Tibial nerve (tissue), 4 donors: Measurements from ENCODE around the gene AUTS2. TPM values are rescaled to one million over a fixed set of nuclear protein-coding genes. Genes with fewer than 3 reads are reported as not detected.

ENCODE experiments used
- DNase-seq, 2 donors: peaks; one replicate each; pipeline ENCODE4 v3.0.0-alpha.2; 2019; ENCODE audit warnings: low spot score in 2 of 2
- H3K27ac ChIP-seq, 4 donors: fragments of 200-600 bp; sonication (generic) in 3 of 4; one replicate each; pipeline ENCODE4 v1.5.1; 2017 to 2019; ENCODE audit warnings: mild to moderate bottlenecking in 1 of 4
- H3K27me3 ChIP-seq, 2 donors: fragments of 200-600 bp; sonication (generic) in 1 of 2; one replicate each; pipeline versions ENCODE4 v1.5.1 to v1.6.0; 2017 to 2019
- H3K36me3 ChIP-seq, 3 donors: fragments of 200-600 bp; sonication (generic); one replicate each; pipeline ENCODE4 v1.5.1; 2018 to 2019
- H3K4me1 ChIP-seq, 4 donors: fragments of 200-600 bp; sonication (generic) in 3 of 4; one replicate each; pipeline ENCODE4 v1.5.1; 2017 to 2019
- H3K4me3 ChIP-seq, 4 donors: fragments of 200-600 bp; sonication (generic) in 3 of 4; one replicate each; pipeline ENCODE4 v1.5.1; 2017 to 2019; ENCODE audit warnings: mild to moderate bottlenecking in 1 of 4, moderate library complexity in 1 of 4
- H3K9me3 ChIP-seq, 4 donors: fragments of 200-600 bp; sonication (generic) in 3 of 4; one replicate each; pipeline ENCODE4 v1.5.1; 2017 to 2019
- CTCF ChIP-seq, 5 experiments: fragments of 200-600 bp in 3 of 5; fragments of 450-650 bp in 2 of 5; sonication (generic) in 3 of 5; IDR thresholded peaks; one replicate each; pipeline ENCODE4 v1.5.1; 2016 to 2019; ENCODE audit warnings: antibody characterized with exemption in 5 of 5, mild to moderate bottlenecking in 3 of 5, moderate library complexity in 2 of 5
- EP300 ChIP-seq, 2 donors: sonication (generic); formaldehyde crosslinking; IDR thresholded peaks; one replicate each; pipeline ENCODE4 v1.6.1; 2017; ENCODE audit warnings: antibody characterized with exemption in 2 of 2, mild to moderate bottlenecking in 1 of 2
- POLR2A ChIP-seq, 2 donors: fragments of 450-650 bp; IDR thresholded peaks; one replicate each; pipeline ENCODE4 v1.6.1; 2017; ENCODE audit warnings: antibody characterized with exemption in 2 of 2, mild to moderate bottlenecking in 2 of 2, moderate library complexity in 2 of 2
- WGBS, 2 donors: methylation state at CpG; one replicate each; pipeline ENCODE4 v1.1.5; 2018; 5-methylcytosine and 5-hydroxymethylcytosine counted together
- total RNA-seq, 4 donors: library from RNA; depleted of rRNA; stranded (reverse); fragments of >200 nt; gene quantifications; one replicate each; pipeline ENCODE4 v1.1.0, GENCODE V29; 2016

Gene AUTS2
- total RNA-seq, 4 donors from 2014 or later: 56.6 to 87.9 (median 71.6) TPM

GRCh38 chr7:69665369-69665768 lies 67.1 kb downstream of the AUTS2 start:
- peaks cover 0 to 18% (median 3%) of the 10 kb centered on the region in 4 donors for H3K4me1 ChIP-seq
- no peaks in the 10 kb centered on the region for H3K27me3 ChIP-seq
- no peak overlapping the region for H3K27ac ChIP-seq
- H3K4me3 ChIP-seq: no peak overlapping the region
- H3K36me3 ChIP-seq: no peaks in the 10 kb centered on the region
- WGBS, 2 donors: 68 to 74% methylated on average over 2 of the region's 2 CpGs
- TF ChIP-seq EP300 (IDR thresholded peaks at IDR 0.05) (no peak), POLR2A (IDR thresholded peaks at IDR 0.05) (no peak), CTCF (IDR thresholded peaks at IDR 0.05) (no peak)
- DNase-seq: no peak
- H3K9me3 ChIP-seq: no peaks in the 10 kb centered on the region

GRCh38 chr7:69668339-69668870 lies 70.1 kb downstream of the AUTS2 start:
- H3K27me3 ChIP-seq: no peaks in the 10 kb centered on the region
- no peak for TF ChIP-seq CTCF (IDR thresholded peaks at IDR 0.05)
- no peak for TF ChIP-seq POLR2A (IDR thresholded peaks at IDR 0.05)
- TF ChIP-seq EP300 (IDR thresholded peaks at IDR 0.05): no peak
- H3K36me3 ChIP-seq: no peaks in the 10 kb centered on the region
- 27 to 40% methylated on average over 1 of the region's 1 CpG for WGBS, 2 donors
- no peak overlapping the region for H3K4me3 ChIP-seq
- no peak for DNase-seq
- no peaks in the 10 kb centered on the region for H3K9me3 ChIP-seq
- H3K27ac ChIP-seq: no peak overlapping the region
- peaks cover 0 to 31% (median 7%) of the 10 kb centered on the region in 4 donors for H3K4me1 ChIP-seq

- no peak for DNase-seq
- H3K4me3 ChIP-seq: no peak overlapping the region
- no peaks in the 10 kb centered on the region for H3K27me3 ChIP-seq
- H3K9me3 ChIP-seq: no peaks in the 10 kb centered on the region
- TF ChIP-seq POLR2A (IDR thresholded peaks at IDR 0.05): no peak
- WGBS, 2 donors: 46 to 68% methylated on average over 4 of the region's 4 CpGs
- H3K4me1 ChIP-seq: peaks cover 0 to 44% (median 10%) of the 10 kb centered on the region in 4 donors
- peak overlapping the region in 1 of 4 donors; percentile 30 for H3K27ac ChIP-seq
- no peaks in the 10 kb centered on the region for H3K36me3 ChIP-seq
Observed at GRCh38 chr7:69670701-69671100, 72.4 kb downstream of the AUTS2 start.

- Histone ChIP-seq H3K27ac (no peak overlapping the region), H3K36me3 (no peaks in the 10 kb centered on the region), H3K27me3 (no peaks in the 10 kb centered on the region), H3K4me1 (peaks cover 0 to 52% (median 12%) of the 10 kb centered on the region in 4 donors), H3K4me3 (no peak overlapping the region), H3K9me3 (no peaks in the 10 kb centered on the region)
- WGBS, 2 donors: 93 to 94% methylated on average over 2 of the region's 2 CpGs
- no peak for TF ChIP-seq EP300 (IDR thresholded peaks at IDR 0.05)
- TF ChIP-seq POLR2A (IDR thresholded peaks at IDR 0.05): no peak
- no peak for TF ChIP-seq CTCF (IDR thresholded peaks at IDR 0.05)
- no peak for DNase-seq
Observed at GRCh38 chr7:69673074-69673473, 74.8 kb downstream of the AUTS2 start.

- DNase-seq: no peak
- Histone ChIP-seq H3K27me3 (no peaks in the 10 kb centered on the region), H3K27ac (peak overlapping the region in 1 of 4 donors; percentile 37), H3K4me1 (peaks cover 0 to 59% (median 12%) of the 10 kb centered on the region in 4 donors), H3K36me3 (no peaks in the 10 kb centered on the region), H3K9me3 (no peaks in the 10 kb centered on the region), H3K4me3 (no peak overlapping the region)
- WGBS, 2 donors: 62 to 65% methylated on average over 4 of the region's 4 CpGs
- TF ChIP-seq EP300 (IDR thresholded peaks at IDR 0.05) (no peak), CTCF (IDR thresholded peaks at IDR 0.05) (no peak), POLR2A (IDR thresholded peaks at IDR 0.05) (no peak)
Observed at GRCh38 chr7:69674701-69675182, 76.5 kb downstream of the AUTS2 start.
